Neural cell (in vitro differentiated cells): ENCODE data around the gene NR2C2AP.

Experiments used
- EP300 ChIP-seq: fragments of 450-650 bp; conservative IDR thresholded peaks from 2 replicates; pipeline ENCODE4 v1.6.1; 2014; ENCODE audit warnings: antibody characterized with exemption, mild to moderate bottlenecking, moderate library complexity; ENCODE audit not compliant: poor library complexity, severe bottlenecking
- EZH2 ChIP-seq: fragments of 200-600, 300-800 bp; shearing (Covaris generic), sonication (generic); IDR thresholded peaks from 2 replicates; pipeline ENCODE4 v1.6.1; 2014; ENCODE audit warnings: antibody characterized with exemption, low read length, borderline replicate concordance, mild to moderate bottlenecking; ENCODE audit not compliant: insufficient read depth, poor library complexity, severe bottlenecking
- MXI1 ChIP-seq: fragments of 450-650 bp; conservative IDR thresholded peaks from 2 replicates; pipeline ENCODE4 v1.6.1; 2014; ENCODE audit warnings: antibody characterized with exemption, mild to moderate bottlenecking; ENCODE audit not compliant: poor library complexity, severe bottlenecking
- SMC3 ChIP-seq: fragments of 450-650 bp; conservative IDR thresholded peaks from 2 replicates; pipeline ENCODE4 v1.6.1; 2014; ENCODE audit warnings: antibody characterized with exemption, mild to moderate bottlenecking, moderate library complexity; ENCODE audit not compliant: poor library complexity
- TF ChIP-seq, protein P1 (sequence below): fragments of 450-650 bp; IDR thresholded peaks from 2 replicates; pipeline ENCODE4 v1.5.1; 2014; ENCODE audit warnings: antibody characterized with exemption, mild to moderate bottlenecking, moderate library complexity; ENCODE audit not compliant: poor library complexity, severe bottlenecking

DNA sequence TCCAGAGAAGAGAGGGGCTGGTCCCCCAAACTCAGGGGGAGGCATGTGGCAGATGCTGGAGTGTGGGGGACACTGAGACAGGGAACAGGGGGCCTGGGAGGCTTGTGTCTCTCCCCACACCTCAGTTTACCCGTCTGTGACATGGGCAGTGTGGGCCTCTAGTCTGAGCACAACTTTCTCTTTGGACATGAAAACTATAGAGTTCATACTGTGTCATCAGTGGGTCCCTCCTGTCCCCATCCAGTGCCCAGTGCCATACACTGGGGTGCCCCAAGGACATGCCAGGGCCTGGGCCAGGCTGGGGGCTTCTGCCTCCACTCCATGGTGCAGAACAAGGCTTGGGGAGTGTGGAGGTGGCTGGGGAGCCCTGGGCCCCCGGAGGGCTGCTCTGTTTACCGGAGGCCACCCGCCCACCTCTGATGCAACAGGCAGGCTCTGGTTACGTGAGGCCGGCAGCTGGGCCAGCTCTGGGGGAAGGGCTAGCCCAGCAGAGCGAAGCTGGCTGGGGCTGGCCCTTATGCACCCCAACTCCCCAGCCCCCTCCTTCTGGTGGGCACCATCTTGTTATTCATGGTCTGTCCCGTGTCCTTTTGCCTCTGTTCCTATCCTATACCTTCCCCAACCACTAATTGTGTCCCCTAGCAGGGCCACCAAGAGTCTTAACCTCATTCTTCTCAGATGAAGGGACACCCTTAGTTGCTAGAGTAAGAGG lies 31.2 kb downstream of the NR2C2AP start:
- TF ChIP-seq, protein P1, sequence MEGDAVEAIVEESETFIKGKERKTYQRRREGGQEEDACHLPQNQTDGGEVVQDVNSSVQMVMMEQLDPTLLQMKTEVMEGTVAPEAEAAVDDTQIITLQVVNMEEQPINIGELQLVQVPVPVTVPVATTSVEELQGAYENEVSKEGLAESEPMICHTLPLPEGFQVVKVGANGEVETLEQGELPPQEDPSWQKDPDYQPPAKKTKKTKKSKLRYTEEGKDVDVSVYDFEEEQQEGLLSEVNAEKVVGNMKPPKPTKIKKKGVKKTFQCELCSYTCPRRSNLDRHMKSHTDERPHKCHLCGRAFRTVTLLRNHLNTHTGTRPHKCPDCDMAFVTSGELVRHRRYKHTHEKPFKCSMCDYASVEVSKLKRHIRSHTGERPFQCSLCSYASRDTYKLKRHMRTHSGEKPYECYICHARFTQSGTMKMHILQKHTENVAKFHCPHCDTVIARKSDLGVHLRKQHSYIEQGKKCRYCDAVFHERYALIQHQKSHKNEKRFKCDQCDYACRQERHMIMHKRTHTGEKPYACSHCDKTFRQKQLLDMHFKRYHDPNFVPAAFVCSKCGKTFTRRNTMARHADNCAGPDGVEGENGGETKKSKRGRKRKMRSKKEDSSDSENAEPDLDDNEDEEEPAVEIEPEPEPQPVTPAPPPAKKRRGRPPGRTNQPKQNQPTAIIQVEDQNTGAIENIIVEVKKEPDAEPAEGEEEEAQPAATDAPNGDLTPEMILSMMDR = no peak
- no peak for TF ChIP-seq MXI1
- no peak for TF ChIP-seq EZH2
- no peak for TF ChIP-seq EP300
- TF ChIP-seq SMC3 = no peak
